ENCODE data around the gene YJEFN3. TPM values are rescaled to one million over a fixed set of nuclear protein-coding genes. Genes with fewer than 3 reads are reported as not detected.

The YJEFN3 gene
- total RNA-seq, 1 experiment from 2014 or later: 25.3 TPM

DNA sequence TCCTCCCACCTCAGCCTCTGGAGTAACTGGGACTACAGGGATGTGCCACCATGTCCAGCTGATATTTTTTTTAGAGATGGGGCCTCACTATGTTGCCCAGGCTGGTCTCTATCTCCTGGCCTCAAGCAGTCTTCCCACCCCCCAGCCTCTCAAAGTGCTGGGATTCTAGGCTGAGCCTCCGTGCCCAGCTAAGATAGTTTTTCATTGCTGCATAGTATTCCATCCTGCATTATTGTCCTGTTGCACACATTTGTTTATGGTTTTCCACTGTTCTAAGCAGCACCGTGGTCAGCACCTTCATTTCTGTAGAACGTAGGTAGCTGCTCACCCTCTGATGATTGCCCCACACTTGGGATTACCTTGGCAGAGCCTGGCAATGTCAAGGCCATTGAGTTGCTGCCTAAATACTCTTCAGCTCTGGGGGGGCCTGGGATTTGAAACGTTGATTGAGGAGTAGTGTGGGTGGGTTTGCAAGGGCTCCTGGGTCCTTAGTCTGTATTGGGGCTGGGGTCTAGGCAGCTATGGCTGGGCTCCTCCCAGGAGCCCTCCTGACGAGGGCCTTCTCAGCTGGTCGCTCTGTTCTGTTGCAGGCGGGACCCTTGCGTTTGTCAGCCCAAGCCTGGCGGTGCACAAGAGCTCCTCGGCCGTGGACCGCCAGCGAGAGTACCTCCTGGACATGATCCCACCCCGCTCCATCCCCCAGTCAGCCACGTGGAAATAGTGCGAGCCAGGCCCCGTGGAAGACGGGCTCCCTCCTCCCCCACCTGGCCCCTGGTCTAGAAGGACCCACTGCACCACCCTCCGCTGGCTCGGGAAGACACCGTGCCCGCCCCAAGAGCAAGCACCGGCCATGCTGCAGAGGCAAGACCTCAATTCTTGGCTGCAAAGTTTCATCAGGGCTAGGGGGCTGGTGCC, 23.7 kb upstream of the YJEFN3 start:
- H3K4me2 ChIP-seq (ENCODE audit: low read length): no peak overlapping the region
- intact Hi-C loops (cut with micrococcal nuclease): no loop called here
- ATAC-seq: no peak
- H4K20me1 ChIP-seq (ENCODE audit: insufficient read depth): no peaks in the 10 kb centered on the region
- POLR2A ChIA-PET: no interaction called here
- no peak overlapping the region for H2AFZ ChIP-seq (ENCODE audit: low read depth, low read length, poor library complexity, severe bottlenecking)
- H3K9me2 ChIP-seq (ENCODE audit: insufficient read depth): no peaks in the 10 kb centered on the region
- H3K79me2 ChIP-seq (ENCODE audit: insufficient read depth, low read length): no peaks in the 10 kb centered on the region
- H3K4me1 ChIP-seq (ENCODE audit: control insufficient read depth in 1 of 2, insufficient read depth in 2 of 2, low read length in 2 of 2): no peaks in the 10 kb centered on the region
- no peak overlapping the region for H3K9ac ChIP-seq (ENCODE audit: low read length)
- no peaks in the 10 kb centered on the region for H3K9me3 ChIP-seq (ENCODE audit: control insufficient read depth in 1 of 2, insufficient read depth in 1 of 2, low read depth in 1 of 2, low read length in 2 of 2)
- CTCF ChIA-PET: no interaction called here
- TF ChIP-seq, protein P1, sequence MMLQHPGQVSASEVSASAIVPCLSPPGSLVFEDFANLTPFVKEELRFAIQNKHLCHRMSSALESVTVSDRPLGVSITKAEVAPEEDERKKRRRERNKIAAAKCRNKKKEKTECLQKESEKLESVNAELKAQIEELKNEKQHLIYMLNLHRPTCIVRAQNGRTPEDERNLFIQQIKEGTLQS (IDR thresholded peaks at IDR 0.05): no peak
- no peak overlapping the region for H3K27ac ChIP-seq (ENCODE audit: low read depth, low read length)
- RAD21 ChIA-PET (ENCODE audit: low non-redundant PET in 1 of 2, low total read pairs in 2 of 2, uncharacterized antibody in 2 of 2, unreplicated experiment in 2 of 2): no interaction called here
- no peak for DNase-seq (ENCODE audit: low read depth, low spot score)
- no TSS peak for BruUV-seq (replicated peaks)
- H3K36me3 ChIP-seq (ENCODE audit: control insufficient read depth in 1 of 2, insufficient read depth in 2 of 2, low read length in 2 of 2): peaks cover 15 to 36% of the 10 kb centered on the region in 2 experiments; a peak in 3 of 4 replicates
- no peak overlapping the region for H3K4me3 ChIP-seq (replicated peaks in 1 of 2; ENCODE audit: low read depth in 1 of 2, low read length in 2 of 2)
- no peaks in the 10 kb centered on the region for H3K27me3 ChIP-seq (ENCODE audit: insufficient read depth, low read length)

GRCh38 chr19:19505669-19506326, 22.9 kb upstream of the YJEFN3 start:
- no peak for DNase-seq (ENCODE audit: low read depth, low spot score)
- H3K79me2 ChIP-seq (ENCODE audit: insufficient read depth, low read length): no peaks in the 10 kb centered on the region
- ChIA-PET CTCF (no interaction called here), POLR2A (no interaction called here), RAD21 (ENCODE audit: low non-redundant PET in 1 of 2, low total read pairs in 2 of 2, uncharacterized antibody in 2 of 2, unreplicated experiment in 2 of 2) (no interaction called here)
- no peak for ATAC-seq
- H3K4me2 ChIP-seq (ENCODE audit: low read length): no peak overlapping the region
- no peak overlapping the region for H3K27ac ChIP-seq (ENCODE audit: low read depth, low read length)
- no peak overlapping the region for H3K4me3 ChIP-seq (replicated peaks in 1 of 2; ENCODE audit: low read depth in 1 of 2, low read length in 2 of 2)
- no TSS peak for BruUV-seq (replicated peaks)
- no peak overlapping the region for H2AFZ ChIP-seq (ENCODE audit: low read depth, low read length, poor library complexity, severe bottlenecking)
- no peak overlapping the region for H3K9ac ChIP-seq (ENCODE audit: low read length)
- no peaks in the 10 kb centered on the region for H3K27me3 ChIP-seq (ENCODE audit: insufficient read depth, low read length)
- H3K4me1 ChIP-seq (ENCODE audit: control insufficient read depth in 1 of 2, insufficient read depth in 2 of 2, low read length in 2 of 2): no peaks in the 10 kb centered on the region
- H3K9me3 ChIP-seq (ENCODE audit: control insufficient read depth in 1 of 2, insufficient read depth in 1 of 2, low read depth in 1 of 2, low read length in 2 of 2): no peaks in the 10 kb centered on the region
- H4K20me1 ChIP-seq (ENCODE audit: insufficient read depth): no peaks in the 10 kb centered on the region
- H3K9me2 ChIP-seq (ENCODE audit: insufficient read depth): no peaks in the 10 kb centered on the region
- intact Hi-C loops (cut with micrococcal nuclease): no loop called here
- peaks cover 15 to 36% of the 10 kb centered on the region in 2 experiments; a peak in 3 of 4 replicates for H3K36me3 ChIP-seq (ENCODE audit: control insufficient read depth in 1 of 2, insufficient read depth in 2 of 2, low read length in 2 of 2)
- TF ChIP-seq, protein P2, sequence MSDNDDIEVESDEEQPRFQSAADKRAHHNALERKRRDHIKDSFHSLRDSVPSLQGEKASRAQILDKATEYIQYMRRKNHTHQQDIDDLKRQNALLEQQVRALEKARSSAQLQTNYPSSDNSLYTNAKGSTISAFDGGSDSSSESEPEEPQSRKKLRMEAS (IDR thresholded peaks at IDR 0.05): no peak
- TF ChIP-seq CBX3 (IDR thresholded peaks at IDR 0.05; ENCODE audit: low read depth): no peak
- no peak for TF ChIP-seq TCF7L2 (IDR thresholded peaks at IDR 0.05; ENCODE audit: borderline replicate concordance, extremely low read depth, insufficient read depth, insufficient read length)
- TF ChIP-seq YY1 (IDR thresholded peaks at IDR 0.05; ENCODE audit: extremely low read depth, insufficient replicate concordance, low read depth, low read length): no peak
- no peak for TF ChIP-seq SIN3A (IDR thresholded peaks at IDR 0.05; ENCODE audit: low read depth)
- TF ChIP-seq REST (IDR thresholded peaks at IDR 0.05; ENCODE audit: low read depth): no peak
- no peak for TF ChIP-seq EZH2phosphoT487 (IDR thresholded peaks at IDR 0.05; ENCODE audit: borderline replicate concordance)
- TF ChIP-seq ZFX (IDR thresholded peaks at IDR 0.05): no peak
- no peak for TF ChIP-seq CTCF (IDR thresholded peaks at IDR 0.05 in 2 of 3, conservative IDR thresholded peaks at IDR 0.05 in 1 of 3; ENCODE audit: borderline replicate concordance in 1 of 3, insufficient read depth in 1 of 3, low read depth in 2 of 3, low read length in 2 of 3)
- no peak for TF ChIP-seq POLR2AphosphoS5 (IDR thresholded peaks at IDR 0.05; ENCODE audit: low read depth, low read length)
- TF ChIP-seq JUND (IDR thresholded peaks at IDR 0.05): no peak
